ENCODE measurements around the gene SLC31A1.
"Not testable (repeated sequence)": the region's sequence is repeated elsewhere in the genome, so short reads cannot be mapped to it uniquely, and the experiment has no call there.

Gene SLC31A1

GRCh38 chr9:113227436-113227835 is 6.1 kb downstream of the SLC31A1 start (continued):
- TF ChIP-seq CREB5 (CRISPR knock-in tag; IDR thresholded peaks at IDR 0.05; ENCODE audit: low read depth) (no peak), ZC3H10 (CRISPR knock-in tag; IDR thresholded peaks at IDR 0.05) (no peak), TOX (CRISPR knock-in tag; IDR thresholded peaks at IDR 0.05; ENCODE audit: borderline replicate concordance) (no peak)

- no peak for ATAC-seq
- TF ChIP-seq OSR1 (CRISPR knock-in tag; IDR thresholded peaks at IDR 0.05) (no peak), ZFP30 (CRISPR knock-in tag; IDR thresholded peaks at IDR 0.05) (no peak), RARB (CRISPR knock-in tag; IDR thresholded peaks at IDR 0.05) (no peak), ZNF8 (CRISPR knock-in tag; IDR thresholded peaks at IDR 0.05) (no peak), CSDC2 (CRISPR knock-in tag; IDR thresholded peaks at IDR 0.05) (no peak), GLIS3 (CRISPR knock-in tag; IDR thresholded peaks at IDR 0.05) (no peak), POU6F1 (CRISPR knock-in tag; IDR thresholded peaks at IDR 0.05; ENCODE audit: borderline replicate concordance, low read depth) (no peak), ESRRG (CRISPR knock-in tag; IDR thresholded peaks at IDR 0.05) (no peak), CSRNP3 (CRISPR knock-in tag; IDR thresholded peaks at IDR 0.05) (no peak), ZFP3 (CRISPR knock-in tag; IDR thresholded peaks at IDR 0.05) (no peak), BACH2 (CRISPR knock-in tag; IDR thresholded peaks at IDR 0.05; ENCODE audit: borderline replicate concordance) (no peak), ISL1 (CRISPR knock-in tag; IDR thresholded peaks at IDR 0.05) (no peak), ZC3H10 (CRISPR knock-in tag; IDR thresholded peaks at IDR 0.05) (no peak), ARNTL (CRISPR knock-in tag; IDR thresholded peaks at IDR 0.05; ENCODE audit: borderline replicate concordance, low read depth) (no peak), PPARA (CRISPR knock-in tag; IDR thresholded peaks at IDR 0.05; ENCODE audit: borderline replicate concordance) (no peak), PATZ1 (CRISPR knock-in tag; IDR thresholded peaks at IDR 0.05; ENCODE audit: borderline replicate concordance) (no peak)
These were observed 6.9 kb downstream of the SLC31A1 start for GRCh38 chr9:113228130-113228665.

- no peak for ATAC-seq
- TF ChIP-seq ZFP3 (CRISPR knock-in tag; IDR thresholded peaks at IDR 0.05) (no peak), ZNF8 (CRISPR knock-in tag; IDR thresholded peaks at IDR 0.05) (no peak), CSRNP3 (CRISPR knock-in tag; IDR thresholded peaks at IDR 0.05) (no peak), PPARA (CRISPR knock-in tag; IDR thresholded peaks at IDR 0.05; ENCODE audit: borderline replicate concordance) (no peak), TOX (CRISPR knock-in tag; IDR thresholded peaks at IDR 0.05; ENCODE audit: borderline replicate concordance) (no peak), ZFP30 (CRISPR knock-in tag; IDR thresholded peaks at IDR 0.05) (no peak), TCF4 (CRISPR knock-in tag; IDR thresholded peaks at IDR 0.05; ENCODE audit: borderline replicate concordance) (no peak)
These were observed 10.4 kb downstream of the SLC31A1 start for GRCh38 chr9:113231701-113232100.

GRCh38 chr9:113235701-113236255 is 14.4 kb downstream of the SLC31A1 start:
- not testable (repeated sequence) for ATAC-seq
